Activated CD4-positive, alpha-beta T cell treated with anti-CD3 and anti-CD28 coated beads, Interleukin-2, amount 50 U/mL, for 24 hours (primary cell): ENCODE results near the gene ERN2.
"Not testable (repeated sequence)": the region's sequence is repeated elsewhere in the genome, so short reads cannot be mapped to it uniquely, and the experiment has no call there.

Source experiments
- DNase-seq, 2 donors: peaks; one replicate each; pipeline ENCODE4 v3.0.0-alpha.2; 2020; ENCODE audit warnings: low read depth in 1 of 2, low spot score in 1 of 2

ERN2 gene

DNA sequence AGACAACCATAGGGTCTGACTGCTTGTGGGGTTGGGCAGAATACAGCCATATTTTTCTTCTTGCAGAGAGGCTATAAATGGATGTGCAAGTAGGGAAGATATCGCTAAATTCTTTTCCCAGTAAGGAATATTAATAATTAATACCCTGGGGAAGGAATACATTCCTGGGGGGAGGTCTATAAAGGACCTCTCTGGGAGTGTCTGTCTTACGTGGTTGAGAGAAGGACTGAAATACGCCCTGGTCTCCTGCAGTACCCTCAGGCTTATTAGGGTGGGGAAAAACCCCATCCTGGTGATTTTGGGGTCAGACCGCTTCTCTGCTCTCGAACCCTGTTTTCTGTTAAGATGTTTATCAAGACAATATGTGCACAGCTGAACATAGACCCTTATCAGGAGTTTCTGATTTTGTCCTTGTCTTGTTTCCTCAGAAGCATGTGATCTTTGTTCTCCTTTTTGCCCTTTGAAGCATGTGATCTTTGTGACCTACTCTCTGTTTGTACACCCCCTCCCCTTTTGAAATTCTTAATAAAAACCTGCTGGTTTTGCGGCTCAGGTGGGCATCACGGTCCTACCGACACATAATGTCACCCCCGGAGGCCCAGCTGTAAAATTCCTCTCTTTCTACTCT is 9.7 kb upstream of the ERN2 start:
- DNase-seq = not testable (repeated sequence)

DNA sequence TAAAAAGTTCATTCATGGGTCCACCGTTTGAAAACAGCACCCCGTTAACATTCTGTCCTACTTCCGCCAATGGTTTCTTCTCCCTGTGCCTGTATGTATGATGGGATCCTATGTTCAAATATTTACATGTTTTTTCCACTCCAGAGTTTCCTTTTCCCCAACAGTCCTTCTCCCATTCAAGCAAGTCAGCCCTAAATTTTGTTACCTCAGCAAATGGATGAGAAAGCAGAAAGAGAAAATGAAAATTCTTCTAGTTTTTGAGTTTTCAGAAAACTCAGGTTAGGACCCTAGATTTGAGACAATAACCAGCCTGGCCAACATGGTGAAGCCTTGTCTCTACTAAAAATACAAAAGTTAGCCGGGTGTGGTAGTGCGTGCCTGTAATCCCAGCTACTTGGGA is 3.5 kb upstream of the ERN2 start:
- no peak for DNase-seq

DNA sequence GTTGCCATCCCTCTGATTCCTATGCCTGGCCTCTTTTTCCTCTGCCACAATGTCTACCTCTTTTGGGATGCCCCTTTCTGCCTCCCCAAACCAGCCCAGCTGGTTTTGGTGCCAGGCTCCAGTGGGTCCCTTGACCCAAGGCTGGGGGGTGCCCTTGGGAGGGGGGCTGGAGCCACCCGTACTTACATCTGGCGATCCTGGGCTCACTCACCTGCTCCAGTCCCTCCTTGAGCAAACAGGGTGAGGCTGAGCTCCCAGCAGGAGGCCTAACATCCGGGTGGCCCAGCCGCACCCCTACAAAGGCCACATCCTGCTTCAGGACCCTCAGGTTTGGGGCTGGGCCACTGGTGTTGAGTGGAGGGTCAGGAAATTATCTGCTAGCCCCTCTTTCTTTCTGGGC is 1.2 kb downstream of the ERN2 start:
- no peak for DNase-seq

DNA sequence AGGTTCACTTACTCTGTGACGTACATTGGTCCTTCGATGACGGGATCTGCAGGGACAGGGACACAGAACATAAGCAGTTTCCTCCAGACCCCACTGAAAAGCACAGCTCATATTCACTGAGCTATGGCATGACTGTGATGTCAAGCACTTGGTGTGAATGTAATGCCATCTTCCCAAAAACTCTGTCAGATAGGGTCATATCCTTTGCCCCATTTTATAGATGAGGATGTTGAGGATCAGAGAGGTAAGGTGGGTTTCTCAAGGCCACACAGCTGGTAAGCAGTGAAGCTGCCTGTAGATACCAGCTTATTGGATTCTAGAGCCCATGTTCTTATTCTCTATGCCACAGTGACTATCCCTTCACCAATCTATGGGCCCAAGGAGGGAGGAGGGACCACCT is 2.5 kb downstream of the ERN2 start:
- no peak for DNase-seq

DNA sequence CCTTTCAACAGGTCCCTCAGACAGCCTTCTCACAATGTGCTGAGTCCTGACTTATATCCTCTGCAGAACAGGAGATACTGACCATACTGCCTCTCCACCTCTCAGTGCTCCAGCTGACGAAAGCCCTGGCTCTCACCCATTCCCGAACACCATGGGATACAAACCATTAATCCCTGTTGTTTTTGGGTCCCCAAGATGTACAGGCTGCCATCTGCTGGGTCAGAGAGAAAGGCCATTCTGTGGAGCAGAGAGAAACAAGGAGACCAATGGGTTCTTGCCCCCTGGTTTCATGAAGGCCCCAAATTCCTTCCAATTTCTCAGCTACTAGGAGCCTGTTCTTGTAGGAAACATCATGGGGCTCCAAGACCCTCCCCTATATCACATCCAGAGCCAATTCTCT is 3.0 kb downstream of the ERN2 start:
- no peak for DNase-seq

DNA sequence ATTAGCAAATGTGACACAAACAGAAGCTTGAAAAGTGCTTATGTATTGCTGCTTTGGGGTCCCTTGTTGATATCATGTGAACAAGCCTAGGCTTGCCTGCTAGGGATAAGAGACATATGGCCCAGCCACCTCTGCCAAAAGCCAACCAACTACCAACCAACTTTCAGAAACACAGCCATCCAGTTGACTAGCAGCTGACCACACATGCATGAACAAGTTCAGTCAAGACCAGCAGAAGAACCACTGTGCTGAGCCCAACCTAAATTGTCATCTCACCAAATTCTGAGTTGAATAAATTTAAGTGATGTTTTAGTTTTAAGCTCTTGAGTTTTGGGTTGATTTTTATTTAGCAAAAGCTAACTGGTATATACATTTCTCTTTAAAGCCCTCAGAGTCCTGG is 3.5 kb downstream of the ERN2 start:
- DNase-seq = no peak

DNA sequence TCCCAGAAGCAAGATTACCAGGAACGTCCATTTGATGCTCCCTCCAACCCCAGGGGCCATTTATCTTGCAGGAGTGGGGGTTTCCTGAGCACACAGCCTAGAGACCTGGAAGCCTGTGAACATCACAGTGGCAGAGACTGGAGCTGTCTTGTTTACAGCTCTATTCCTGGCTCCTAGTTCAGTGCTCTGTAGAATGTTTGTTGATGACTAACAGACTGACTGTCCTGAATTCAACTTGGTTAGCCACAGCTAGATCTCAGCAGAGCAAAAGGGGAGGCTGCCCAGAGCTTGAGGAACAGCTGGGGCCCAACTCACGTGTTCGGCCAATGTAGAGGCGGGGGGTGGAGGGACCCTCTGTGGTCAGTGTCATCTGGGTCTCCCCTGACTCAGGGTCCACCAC is 6.6 kb downstream of the ERN2 start:
- no peak for DNase-seq

DNA sequence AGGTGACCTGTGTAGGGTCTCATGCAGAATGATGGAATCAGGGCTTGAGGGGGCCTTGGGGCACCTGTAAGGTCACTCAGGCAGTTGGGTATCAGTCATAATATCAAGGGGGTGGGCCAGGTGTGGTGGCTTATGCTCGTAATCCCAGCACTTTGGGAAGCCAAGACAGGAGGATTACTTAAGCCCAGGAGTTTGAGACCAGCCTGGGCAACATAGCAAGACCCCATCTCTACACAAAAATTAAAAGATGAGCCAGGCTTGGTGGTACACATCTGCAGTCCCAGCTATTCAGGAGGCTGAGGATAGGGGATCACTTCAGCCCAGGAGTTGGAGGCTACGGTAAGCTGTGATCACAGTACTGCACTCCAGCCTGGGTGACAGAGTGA is 7.5 kb downstream of the ERN2 start:
- DNase-seq = no peak

DNA sequence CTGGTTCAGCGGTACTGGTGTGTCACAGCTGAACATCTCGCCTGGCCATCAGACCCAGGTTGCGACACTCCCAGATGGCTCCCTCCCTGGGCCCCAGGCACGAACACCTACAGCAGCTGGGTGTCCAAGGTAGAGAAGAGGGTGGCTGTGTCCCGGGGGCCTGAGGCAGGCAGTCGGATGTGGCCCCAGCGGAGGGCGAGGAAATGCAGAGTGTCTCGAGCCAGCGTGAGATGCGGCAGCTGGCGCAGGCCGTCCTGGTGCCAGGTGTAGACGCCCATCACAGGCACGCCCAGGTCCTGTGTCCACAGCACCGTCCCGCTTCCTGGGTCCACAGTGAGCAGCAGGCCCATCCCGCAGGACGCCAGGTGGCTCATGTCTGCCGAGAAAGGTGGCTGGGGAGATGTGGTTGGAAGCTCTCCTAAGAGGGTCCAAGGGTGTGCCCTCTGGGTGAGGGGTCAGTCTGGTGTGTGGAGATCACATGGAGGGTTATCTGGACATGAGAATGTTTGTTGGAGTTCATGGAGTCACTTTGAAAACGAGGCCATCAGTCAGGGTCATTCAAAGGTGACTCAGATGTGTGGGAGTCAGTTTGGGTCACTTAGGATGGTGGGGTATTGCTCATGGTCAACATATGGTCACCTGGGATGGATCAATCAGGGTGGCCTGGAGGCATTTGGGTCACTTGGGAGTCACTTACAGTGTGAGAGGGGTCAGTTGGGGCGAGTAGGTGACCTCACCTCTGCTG is 8.1 kb downstream of the ERN2 start:
- no peak for DNase-seq

DNA sequence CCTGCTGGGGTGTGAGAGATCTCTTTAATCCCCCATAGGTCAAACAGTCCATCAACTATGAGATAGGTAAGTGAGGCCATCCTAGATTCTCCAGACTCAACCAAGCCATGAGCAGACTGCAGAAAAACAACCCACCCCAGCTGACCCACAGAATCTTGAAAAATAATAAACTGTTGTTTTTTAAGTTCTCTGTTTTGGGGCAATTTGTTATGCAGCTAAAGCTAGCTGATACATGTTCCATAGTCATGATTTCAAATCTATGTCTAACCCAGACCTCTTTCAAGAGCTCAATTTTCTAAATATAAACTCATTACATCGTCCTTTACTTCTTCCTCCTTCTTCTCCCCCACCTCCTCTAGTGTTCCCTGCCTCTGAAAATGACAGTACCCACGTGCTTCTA is 10.1 kb downstream of the ERN2 start:
- no peak for DNase-seq

DNA sequence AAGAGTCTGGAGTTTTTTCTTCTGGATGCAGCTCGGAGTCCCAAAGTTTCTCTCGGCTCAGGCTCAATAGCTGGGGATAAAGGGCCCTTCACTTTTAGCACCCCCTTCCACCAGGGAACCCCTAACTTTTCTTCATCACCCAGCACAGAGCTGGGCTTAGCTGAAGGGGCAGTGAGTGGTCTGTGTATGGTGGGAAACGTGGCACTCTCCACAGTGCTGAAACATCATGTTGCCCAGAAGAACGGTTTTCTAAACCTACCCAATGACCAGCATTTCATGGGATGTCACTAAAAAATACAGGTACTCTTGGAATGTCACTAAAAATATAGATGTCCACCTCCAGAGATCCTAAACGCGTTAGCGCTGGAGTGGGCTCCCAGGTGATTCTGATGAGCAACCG is 12.0 kb downstream of the ERN2 start:
- DNase-seq = no peak

DNA sequence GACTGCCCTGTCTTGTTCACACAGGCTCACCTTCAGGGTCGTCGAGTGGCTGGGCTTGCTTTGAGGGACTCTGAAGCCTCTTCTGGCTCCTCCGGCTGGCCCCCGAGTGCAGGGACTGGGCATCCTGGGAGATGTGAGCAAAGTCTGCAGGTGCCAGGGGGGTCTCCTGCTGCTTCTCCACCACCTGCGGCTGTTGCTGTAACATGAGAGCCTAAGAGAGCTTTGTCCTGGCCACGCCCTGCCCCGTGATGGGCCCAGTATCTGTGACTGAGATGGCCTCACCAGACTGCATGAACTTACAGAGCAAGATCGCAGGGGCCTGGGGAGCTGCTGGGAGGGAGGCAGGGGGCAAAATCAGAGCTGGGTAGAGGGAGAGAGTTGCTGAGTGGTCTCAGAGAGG is 12.5 kb downstream of the ERN2 start:
- DNase-seq = no peak

DNA sequence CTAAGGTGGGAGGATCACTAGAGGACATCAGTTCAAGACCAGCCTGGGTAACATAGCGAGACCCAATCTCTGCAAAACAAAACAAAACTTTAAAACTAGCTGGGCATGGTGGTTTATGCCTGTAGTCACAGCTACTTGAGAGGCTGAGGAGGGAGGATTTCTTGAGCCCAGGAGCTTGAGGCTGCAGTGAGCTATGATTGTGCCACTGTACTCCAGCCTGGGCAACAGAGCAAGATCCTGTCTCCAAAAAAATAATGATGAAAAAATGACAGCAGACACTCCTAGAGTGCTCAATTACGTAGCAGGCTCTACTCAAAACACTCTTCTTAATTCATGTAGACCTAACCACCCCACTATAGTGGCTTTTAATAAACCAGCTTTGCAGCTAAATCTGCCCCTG is 12.9 kb downstream of the ERN2 start:
- no peak for DNase-seq

DNA sequence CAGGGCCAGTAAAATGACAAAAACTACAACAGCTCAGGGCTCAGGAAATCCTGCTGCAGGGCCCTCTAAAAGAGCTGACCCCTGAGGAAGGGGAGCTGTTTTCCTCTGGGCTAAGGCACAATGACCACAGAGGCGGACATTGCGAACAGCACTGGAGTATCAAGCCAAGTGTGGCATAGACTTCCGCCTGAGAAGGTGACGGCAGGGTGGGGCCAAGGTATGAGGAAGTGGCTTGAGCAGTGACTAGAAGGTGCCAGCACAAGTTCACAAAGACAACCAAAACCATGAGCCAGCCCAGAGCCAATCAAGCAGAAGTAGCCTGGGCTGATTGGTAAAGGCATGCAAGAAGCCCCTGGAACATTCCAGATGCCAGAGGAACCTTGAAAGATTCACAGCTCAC is 13.9 kb downstream of the ERN2 start:
- no peak for DNase-seq

DNA sequence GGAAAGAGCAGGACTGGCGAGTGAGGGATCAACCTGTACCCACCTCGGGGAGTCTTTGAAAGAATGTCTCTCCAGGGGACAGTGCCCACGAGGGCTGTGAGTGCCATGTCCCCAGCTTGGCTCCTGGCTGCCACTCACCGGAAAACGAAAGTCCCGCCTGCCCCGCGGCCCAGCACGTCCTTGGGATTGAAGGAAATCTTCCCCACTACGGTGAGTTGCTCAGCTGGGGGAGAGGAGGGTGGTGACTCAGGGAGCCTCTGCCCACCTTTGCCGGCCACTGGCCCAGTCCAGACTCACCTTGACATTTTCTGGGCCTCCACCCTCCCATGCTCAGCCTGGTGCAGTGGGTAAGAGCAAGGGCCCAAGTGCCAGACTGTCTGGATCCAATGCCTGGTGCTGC is 17.3 kb downstream of the ERN2 start:
- DNase-seq = no peak

DNA sequence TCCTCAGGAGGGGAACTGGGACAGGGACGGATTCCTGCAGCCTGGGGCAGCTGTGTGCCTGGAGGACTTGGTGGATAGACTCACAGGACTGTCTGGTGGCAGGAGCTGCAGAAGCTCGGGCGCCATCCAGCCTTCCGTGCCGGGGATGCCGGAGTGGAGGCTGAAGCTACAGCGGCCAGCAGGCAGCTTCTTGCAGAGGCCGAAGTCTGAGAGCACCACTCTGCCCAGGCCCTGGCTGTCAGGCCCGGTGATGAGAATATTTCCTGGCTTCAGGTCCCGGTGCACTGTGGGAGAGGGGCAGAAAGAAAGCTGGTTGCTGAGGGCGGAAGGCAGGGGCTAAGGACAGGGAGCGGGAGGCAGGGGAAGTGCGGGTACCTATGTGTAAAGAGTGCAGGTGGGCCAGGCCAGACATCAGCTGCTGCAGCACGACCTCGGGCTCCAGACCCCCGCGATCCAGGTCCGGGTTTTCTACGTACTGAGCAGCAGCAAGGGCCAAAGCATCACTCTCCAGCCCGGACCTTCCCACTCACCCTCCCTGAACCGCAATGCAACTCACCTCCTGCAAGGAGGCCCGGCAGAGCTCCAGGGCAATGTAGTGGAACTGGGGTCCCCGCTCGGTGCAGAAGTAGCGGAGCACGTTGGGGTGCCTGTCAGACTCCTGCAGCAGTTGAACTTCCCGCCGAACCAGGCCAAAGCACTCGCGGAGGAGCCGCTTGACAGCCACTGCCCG is 18.2 kb downstream of the ERN2 start:
- DNase-seq = no peak

DNA sequence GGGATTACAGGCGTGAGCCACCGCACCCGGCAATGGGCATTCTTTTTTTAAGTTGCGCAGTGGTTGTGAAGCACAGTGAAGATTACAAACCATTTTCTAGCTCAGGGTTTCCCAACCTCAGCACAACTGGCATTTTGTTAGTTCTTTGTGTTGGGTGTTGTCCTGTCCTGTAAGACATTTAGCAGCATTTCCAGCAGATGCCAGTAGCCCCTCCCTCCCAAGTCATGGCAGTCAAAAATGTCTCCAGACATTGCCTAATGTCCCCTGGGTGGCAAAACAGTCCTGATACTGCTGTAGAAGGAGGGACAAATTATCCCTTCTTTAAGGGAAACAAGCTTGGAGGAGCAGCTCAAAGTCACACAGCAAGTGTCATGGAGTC is 18.8 kb downstream of the ERN2 start:
- no peak for DNase-seq

DNA sequence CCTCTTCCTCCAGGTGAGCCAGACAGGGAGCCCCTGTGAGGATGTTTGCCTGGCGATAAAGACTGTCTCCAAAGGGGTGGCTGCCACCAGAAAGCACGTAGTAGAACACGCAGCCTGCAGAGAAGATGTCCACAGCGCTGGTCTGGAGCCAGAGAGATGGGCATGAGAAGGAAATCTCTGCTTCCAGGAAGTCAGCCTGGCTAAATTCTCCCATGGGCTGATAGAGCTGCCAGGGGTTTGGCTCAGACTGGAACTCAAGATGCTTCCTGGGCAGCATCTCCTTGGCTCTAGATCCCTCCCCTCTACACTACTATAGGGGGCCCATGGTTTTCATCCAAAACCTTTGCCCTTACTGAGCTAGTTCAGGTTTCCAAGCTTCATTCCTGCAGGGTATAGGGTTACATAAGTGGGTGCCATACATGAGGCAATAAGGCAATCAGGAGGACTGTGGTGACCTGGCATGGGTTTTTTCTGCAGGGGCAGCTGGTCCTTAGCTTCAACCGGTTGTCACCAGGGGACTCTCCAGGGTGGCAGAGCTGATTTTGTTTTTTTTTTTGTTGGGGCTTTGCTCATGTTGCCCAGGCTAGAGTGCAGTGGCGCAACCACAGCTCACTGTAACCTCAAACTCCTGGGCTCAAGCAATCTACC is 20.7 kb downstream of the ERN2 start:
- DNase-seq = no peak

DNA sequence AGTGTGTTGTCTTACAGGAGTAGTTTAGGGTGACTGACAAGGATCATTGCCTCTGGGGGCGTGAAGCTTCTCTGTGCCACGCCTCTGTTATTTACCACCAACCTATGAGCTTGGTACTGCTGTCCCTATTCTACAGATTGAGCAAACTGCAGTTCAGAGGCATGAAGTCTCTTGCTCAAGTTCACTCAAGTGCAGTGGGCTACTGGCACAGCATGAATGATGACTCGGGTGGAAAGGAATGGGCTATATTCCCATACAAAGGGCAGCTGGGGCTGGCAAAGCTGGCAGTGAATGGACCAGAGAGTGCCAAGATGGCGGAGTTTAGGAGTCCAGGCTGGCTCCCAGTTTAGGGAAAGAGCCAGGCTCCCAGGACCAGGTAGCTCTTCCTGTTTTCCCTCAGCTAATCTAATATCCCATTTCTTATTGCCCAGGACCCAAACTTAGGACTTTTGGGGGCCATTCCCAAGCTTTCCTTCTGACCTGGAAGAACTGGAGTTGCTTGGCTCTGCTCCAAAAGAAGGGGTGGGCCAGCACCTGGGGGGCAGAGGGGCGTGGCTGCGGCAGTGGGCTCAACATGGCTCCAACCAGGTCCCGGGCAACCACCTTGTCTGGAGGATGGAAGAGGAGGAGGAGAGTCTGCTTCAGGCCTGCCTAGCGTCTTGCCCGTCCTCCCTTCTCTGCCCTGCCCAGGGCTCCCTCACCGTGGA is 21.4 kb downstream of the ERN2 start:
- no peak for DNase-seq

DNA sequence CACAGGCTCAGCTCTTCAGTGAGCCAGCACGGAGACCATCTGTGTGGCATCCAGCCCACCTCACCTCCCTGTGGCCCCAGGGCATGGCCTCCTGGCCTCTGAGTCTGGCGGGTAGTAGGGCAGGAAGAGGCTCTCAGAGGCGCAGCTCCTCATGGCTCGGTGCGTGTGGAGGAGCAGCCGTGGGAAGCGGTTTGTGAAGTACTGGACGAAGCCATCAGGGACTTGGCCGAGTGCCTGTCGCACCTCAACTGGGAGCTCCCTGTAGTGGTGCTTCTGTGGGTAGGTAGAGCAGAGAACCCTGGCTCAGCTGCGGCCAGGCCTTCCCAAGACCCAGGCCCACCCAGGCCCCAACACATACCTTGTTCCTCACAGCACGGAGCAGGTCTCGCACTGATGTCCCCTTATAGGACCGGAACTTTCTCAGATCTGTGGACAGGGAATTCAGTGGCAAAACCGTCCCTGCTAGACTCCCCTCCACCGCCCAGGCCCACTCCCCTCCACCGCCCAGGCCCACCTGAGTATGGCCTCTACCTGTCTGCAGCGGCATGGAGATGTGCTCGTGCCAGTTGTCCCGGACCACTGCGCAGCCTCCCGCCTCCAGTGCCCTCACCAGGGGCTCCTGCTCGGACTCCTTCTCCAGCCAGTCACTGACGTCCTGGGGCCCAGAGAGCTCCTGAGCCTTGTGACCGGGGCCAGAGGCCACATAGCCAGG is 22.1 kb downstream of the ERN2 start:
- DNase-seq = no peak
